Fibroblast of villous mesenchyme (primary cell): ENCODE results near the gene MECP2. TPM values are rescaled to one million over a fixed set of nuclear protein-coding genes. Genes with fewer than 3 reads are reported as not detected.
A peak's percentile ranks its signal among the peaks of the same experiment; 100 is the strongest.

Source experiments
- DNase-seq: peaks from one replicate; pipeline ENCODE4 v3.0.0-alpha.2; 2010; ENCODE audit warnings: low read depth
- H3K4me3 ChIP-seq: 2 replicates; pipeline ENCODE4 v1.5.1; 2011; ENCODE audit warnings: low read depth, mild to moderate bottlenecking, low read length
- total RNA-seq: library from RNA; depleted of rRNA; stranded (reverse); fragments of >200 nt; gene quantifications from 2 replicates; pipeline ENCODE4 v1.2.3, GENCODE V29; 2012
- TF ChIP-seq, protein P1 (sequence below): IDR thresholded peaks from 2 replicates; pipeline ENCODE4 v1.5.1; 2012; ENCODE audit warnings: low read depth, mild to moderate bottlenecking, low read length; ENCODE audit not compliant: insufficient read depth

MECP2 gene
- total RNA-seq, 1 donor, result 28.5 TPM

DNA sequence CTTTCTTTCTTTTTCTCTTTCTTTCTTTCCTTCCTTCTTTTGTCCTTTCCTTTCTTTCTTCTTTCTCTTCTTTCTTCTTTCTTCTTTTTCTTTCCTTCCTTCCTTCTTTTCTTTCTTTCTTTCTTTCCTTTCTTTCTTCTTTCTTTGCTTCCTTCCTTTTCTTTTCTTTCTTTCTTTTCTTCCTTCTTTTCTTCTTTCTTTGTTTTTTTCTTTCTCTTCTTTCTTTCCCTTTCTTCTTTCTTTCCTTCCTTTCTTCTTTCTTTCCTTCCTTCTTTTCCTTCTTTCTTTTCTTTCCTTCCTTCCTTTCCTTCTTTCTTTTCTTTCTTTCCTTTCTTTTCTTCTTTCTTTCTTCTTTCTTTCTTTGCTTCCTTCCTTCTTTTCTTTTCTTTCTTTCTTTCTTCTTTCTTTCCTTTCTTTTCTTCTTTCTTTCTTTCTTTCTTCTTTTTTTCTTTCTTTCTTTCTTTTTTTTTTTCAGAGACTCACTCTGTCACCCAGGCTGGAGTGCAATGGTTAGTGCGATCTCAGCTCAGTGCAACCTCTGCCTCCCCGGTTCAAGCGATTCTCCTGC lies 106.4 kb downstream of the MECP2 start:
- TF ChIP-seq, protein P1, sequence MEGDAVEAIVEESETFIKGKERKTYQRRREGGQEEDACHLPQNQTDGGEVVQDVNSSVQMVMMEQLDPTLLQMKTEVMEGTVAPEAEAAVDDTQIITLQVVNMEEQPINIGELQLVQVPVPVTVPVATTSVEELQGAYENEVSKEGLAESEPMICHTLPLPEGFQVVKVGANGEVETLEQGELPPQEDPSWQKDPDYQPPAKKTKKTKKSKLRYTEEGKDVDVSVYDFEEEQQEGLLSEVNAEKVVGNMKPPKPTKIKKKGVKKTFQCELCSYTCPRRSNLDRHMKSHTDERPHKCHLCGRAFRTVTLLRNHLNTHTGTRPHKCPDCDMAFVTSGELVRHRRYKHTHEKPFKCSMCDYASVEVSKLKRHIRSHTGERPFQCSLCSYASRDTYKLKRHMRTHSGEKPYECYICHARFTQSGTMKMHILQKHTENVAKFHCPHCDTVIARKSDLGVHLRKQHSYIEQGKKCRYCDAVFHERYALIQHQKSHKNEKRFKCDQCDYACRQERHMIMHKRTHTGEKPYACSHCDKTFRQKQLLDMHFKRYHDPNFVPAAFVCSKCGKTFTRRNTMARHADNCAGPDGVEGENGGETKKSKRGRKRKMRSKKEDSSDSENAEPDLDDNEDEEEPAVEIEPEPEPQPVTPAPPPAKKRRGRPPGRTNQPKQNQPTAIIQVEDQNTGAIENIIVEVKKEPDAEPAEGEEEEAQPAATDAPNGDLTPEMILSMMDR, result no peak
- H3K4me3 ChIP-seq, result no peak overlapping the region
- DNase-seq, result no peak

DNA sequence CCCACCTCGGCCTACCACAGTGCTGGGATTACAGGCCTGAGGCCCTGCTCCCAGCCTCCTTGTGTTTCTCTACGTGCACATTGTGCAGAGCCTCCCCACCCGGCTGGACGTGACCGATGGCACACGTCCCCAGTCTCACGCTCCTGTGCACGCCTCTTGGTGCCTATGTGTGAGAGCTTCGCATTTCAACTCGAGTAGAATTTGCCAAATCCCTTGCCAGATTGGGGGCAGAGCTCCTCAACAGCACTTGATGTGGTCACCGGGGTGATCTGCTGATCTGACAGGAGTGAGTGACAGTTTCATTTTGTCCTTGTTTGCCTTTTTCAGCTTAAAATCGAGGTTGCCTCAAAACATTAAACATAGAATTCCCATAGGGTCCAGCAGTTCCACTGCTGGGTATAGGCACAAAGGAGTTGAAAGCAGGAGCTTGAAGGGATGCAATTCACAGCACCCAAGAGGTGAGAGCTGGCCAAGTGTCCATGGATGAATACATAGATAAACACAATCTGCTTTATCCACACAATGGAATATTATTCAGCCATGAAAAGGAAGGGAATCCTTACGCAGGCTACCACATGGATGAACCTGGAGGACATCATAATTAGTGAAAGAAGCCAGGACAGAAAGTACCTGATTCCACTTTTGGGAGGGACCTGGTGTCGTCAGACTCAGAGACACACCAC lies 107.4 kb downstream of the MECP2 start:
- TF ChIP-seq, protein P1, result no peak
- no peak for DNase-seq
- no peak overlapping the region for H3K4me3 ChIP-seq

DNA sequence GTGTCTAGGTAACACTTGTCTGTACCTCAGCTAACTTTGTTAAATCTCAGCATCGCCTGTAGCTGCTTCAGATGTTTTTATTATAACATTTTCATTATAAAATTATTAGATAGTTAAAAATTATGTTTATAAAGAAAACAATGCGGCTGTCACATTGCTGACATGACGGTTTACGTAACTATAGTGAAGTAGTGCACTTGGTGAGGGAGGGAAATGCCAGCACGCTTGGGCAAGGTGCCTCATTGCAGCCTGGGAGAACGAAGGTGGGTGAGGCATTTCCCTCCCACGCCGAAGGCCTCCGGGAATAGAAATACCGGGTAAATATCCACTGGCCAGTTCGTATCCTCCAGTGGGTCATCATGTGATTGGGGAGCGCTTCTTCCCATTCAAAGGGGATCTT lies 109.0 kb downstream of the MECP2 start:
- H3K4me3 ChIP-seq, result no peak overlapping the region
- TF ChIP-seq, protein P1, result no peak
- no peak for DNase-seq

DNA sequence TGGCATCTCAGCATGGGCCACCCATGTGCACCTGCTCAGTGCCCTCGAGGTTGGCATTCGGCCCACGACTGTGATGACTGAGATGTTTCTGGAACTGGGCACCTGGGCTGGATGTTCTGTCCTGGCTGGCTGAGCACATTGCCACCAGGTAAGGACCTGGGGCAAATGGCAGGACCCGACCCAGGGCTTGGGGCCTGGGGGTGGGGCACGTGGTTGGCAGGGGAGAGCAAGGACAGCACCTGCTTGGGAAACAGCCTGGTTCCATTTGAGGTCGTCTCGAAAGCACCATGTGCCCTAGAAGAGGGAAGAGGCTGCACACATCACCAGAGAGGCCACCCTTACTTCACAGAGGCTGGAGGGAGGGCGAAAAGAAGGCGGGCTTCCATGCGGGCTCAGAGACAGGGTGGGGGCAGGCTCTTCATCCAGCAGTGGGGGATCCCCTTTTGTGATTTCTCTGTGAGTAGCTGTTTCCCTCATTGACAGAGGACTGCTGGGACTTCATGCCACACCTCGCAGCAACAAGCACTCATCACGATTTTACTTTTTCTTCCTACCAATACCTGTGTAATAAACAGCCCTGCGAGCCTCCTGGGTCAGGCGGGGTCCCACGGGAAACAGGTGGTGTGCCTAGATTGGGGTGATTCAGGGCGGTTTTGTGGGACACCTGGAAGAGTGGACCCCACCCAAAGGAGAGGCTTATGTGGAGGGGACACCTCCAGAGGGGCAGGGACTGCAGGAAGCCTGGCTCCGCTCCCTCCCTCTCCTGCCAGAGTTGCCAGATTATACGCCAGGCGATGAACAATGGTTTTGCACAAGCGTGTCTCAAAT lies 113.0 kb downstream of the MECP2 start:
- H3K4me3 ChIP-seq, result no peak overlapping the region
- TF ChIP-seq, protein P1, result no peak
- no peak for DNase-seq

DNA sequence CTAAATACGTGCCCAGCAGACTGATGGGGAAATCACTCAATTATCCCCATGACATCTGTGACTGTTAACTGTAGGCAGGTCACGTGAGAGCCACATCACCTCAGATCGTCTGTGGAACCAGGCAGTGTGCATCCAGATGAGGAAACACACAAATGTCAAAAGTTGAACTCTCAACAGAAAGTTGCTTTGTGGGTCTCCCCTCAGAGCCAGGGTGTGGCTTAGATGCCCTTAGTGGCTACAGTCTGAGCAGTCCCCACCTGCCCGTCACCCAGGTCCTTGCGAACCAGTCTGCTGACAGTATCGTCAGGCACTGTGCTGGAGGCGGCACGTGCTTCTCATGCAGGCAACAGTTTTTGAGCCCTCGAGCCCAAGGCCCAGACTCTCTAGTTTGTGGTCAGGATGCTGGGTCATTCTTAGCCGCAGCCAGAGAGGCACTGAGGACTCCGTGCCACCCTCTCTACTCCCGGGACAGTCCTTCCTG lies 114.2 kb downstream of the MECP2 start:
- DNase-seq, result no peak
- TF ChIP-seq, protein P1, result no peak

DNA sequence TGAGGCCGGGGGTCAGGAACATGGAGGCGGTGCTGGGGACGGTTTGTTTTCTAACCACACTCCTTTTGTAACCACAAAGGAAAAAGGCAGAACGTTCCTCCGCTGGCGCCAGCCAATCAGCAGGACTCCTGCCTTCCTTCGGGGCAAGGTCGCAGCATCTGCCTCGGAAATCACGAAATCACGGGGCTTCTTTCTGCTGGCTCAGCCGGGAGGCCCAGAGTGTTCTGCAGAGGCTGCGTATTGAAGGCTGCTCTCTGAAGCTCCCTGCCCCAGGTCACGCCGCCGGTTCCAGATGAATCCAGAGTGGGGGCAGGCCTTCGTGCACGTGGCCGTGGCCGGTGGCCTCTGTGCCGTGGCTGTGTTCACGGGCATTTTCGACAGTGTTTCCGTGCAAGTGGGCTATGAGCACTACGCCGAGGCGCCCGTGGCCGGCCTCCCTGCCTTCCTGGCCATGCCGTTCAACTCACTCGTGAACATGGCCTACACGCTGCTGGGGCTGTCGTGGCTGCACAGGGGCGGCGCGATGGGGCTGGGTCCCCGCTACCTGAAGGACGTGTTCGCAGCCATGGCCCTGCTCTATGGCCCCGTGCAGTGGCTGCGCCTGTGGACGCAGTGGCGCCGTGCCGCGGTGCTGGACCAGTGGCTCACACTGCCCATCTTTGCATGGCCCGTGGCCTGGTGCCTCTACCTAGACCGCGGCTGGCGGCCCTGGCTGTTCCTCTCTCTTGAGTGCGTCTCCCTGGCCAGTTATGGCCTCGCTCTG lies 115.6 kb downstream of the MECP2 start:
- no peak overlapping the region for H3K4me3 ChIP-seq
- TF ChIP-seq, protein P1, result no peak
- peak; percentile 82 for DNase-seq

More for the DNA sequence above, 114.2 kb downstream of the MECP2 start:
- no peak overlapping the region for H3K4me3 ChIP-seq
